ENCODE results near the gene KLLN.
"Not testable (repeated sequence)": the region's sequence is repeated elsewhere in the genome, so short reads cannot be mapped to it uniquely, and the experiment has no call there.

KLLN gene

DNA sequence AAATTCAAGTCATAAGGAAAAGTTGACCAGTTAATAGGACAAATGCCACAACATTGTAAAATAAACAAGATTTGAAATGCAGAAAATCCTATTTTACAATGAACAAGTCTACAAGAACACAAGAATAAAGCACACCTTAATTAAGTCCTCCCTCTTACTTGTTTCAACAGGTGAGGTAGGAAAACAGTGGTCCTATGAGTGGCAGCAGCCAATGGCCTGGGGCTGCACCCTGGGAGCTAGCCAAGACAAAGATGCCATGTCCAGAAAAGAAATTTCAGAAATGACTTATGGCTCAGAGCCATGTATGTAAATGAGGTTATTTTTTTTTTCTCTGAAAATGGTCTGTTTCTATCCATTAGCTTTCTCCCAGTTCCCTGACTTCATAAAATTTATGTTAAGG is 14.3 kb downstream of the KLLN start:
- TF ChIP-seq REST (IDR thresholded peaks at IDR 0.05; ENCODE audit: insufficient replicate concordance, low read depth) (no peak), GABPA (IDR thresholded peaks at IDR 0.05; ENCODE audit: low read depth) (no peak), POLR2AphosphoS5 (IDR thresholded peaks at IDR 0.05; ENCODE audit: low read depth) (no peak), SPI1 (IDR thresholded peaks at IDR 0.05; ENCODE audit: borderline replicate concordance, low read depth) (no peak)
- TF ChIP-seq, protein P1, sequence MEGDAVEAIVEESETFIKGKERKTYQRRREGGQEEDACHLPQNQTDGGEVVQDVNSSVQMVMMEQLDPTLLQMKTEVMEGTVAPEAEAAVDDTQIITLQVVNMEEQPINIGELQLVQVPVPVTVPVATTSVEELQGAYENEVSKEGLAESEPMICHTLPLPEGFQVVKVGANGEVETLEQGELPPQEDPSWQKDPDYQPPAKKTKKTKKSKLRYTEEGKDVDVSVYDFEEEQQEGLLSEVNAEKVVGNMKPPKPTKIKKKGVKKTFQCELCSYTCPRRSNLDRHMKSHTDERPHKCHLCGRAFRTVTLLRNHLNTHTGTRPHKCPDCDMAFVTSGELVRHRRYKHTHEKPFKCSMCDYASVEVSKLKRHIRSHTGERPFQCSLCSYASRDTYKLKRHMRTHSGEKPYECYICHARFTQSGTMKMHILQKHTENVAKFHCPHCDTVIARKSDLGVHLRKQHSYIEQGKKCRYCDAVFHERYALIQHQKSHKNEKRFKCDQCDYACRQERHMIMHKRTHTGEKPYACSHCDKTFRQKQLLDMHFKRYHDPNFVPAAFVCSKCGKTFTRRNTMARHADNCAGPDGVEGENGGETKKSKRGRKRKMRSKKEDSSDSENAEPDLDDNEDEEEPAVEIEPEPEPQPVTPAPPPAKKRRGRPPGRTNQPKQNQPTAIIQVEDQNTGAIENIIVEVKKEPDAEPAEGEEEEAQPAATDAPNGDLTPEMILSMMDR (IDR thresholded peaks at IDR 0.05; ENCODE audit: insufficient read depth, low read length): no peak
- DNase-seq (ENCODE audit: low read depth in 1 of 2, low spot score in 1 of 2): no peak
- H3K27me3 ChIP-seq (ENCODE audit: insufficient read depth, poor library complexity, severe bottlenecking): no peaks in the 10 kb centered on the region
- H3K27ac ChIP-seq (replicated peaks): no peak overlapping the region
- H3K4me3 ChIP-seq (replicated peaks; ENCODE audit: insufficient read depth, low read length): no peak overlapping the region

DNA sequence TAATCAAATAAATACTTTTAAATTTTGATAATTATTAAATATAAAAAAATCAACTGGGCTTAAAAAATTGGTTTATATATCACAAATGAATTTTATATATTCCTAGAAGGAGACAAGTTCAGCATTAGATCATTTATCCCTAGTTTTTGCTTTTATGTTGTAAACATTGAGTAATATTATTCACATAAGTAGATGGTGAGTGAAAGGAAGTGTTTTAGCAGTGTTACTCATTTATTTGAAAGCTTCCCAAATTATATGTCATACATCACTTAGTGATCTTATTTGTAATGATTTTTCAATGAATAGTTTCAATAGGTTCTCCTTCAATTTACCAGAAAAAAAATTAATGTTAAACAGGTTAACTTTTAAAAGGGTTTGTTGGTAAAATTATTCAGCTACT is 15.8 kb downstream of the KLLN start:
- no peak for DNase-seq (ENCODE audit: low read depth in 1 of 2, low spot score in 1 of 2)
- H3K27ac ChIP-seq (replicated peaks): no peak overlapping the region
- TF ChIP-seq REST (IDR thresholded peaks at IDR 0.05; ENCODE audit: insufficient replicate concordance, low read depth): no peak
- no peak for TF ChIP-seq GABPA (IDR thresholded peaks at IDR 0.05; ENCODE audit: low read depth)
- TF ChIP-seq, protein P1 (IDR thresholded peaks at IDR 0.05; ENCODE audit: insufficient read depth, low read length): no peak
- no peak for TF ChIP-seq SPI1 (IDR thresholded peaks at IDR 0.05; ENCODE audit: borderline replicate concordance, low read depth)
- no peak for TF ChIP-seq POLR2AphosphoS5 (IDR thresholded peaks at IDR 0.05; ENCODE audit: low read depth)
- no peaks in the 10 kb centered on the region for H3K27me3 ChIP-seq (ENCODE audit: insufficient read depth, poor library complexity, severe bottlenecking)
- no peak overlapping the region for H3K4me3 ChIP-seq (replicated peaks; ENCODE audit: insufficient read depth, low read length)

DNA sequence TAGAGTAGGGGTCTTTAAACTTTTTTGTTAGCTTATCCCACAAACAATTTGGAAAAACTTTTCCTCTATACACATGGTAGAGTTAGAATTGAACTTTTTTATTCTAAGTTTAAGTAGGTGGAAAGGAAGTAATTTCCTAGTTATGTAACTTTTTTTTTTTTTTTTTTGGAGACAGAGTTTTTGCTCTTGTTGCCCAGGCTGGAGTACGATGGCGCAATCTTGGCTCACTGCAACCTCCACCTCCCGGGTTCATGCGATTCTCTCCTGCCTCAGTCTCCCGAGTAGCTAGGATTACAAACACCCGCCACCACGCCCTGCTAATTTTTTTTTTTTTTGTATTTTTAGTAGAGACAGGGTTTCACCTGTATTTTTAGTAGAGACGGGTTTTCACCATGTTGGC is 16.6 kb downstream of the KLLN start:
- H3K27ac ChIP-seq (replicated peaks); H3K4me3 ChIP-seq (replicated peaks; ENCODE audit: insufficient read depth, low read length): not testable (repeated sequence)

GRCh38 chr10:87846023-87846422 is 17.3 kb downstream of the KLLN start:
- no peak for DNase-seq (ENCODE audit: low read depth in 1 of 2, low spot score in 1 of 2)
- Histone ChIP-seq H3K27ac (replicated peaks) (no peak overlapping the region), H3K27me3 (ENCODE audit: insufficient read depth, poor library complexity, severe bottlenecking) (no peaks in the 10 kb centered on the region), H3K4me3 (replicated peaks; ENCODE audit: insufficient read depth, low read length) (no peak overlapping the region)
- TF ChIP-seq GABPA (IDR thresholded peaks at IDR 0.05; ENCODE audit: low read depth): no peak
- no peak for TF ChIP-seq SPI1 (IDR thresholded peaks at IDR 0.05; ENCODE audit: borderline replicate concordance, low read depth)
- TF ChIP-seq REST (IDR thresholded peaks at IDR 0.05; ENCODE audit: insufficient replicate concordance, low read depth): no peak
- TF ChIP-seq POLR2AphosphoS5 (IDR thresholded peaks at IDR 0.05; ENCODE audit: low read depth): no peak
- TF ChIP-seq, protein P1 (IDR thresholded peaks at IDR 0.05; ENCODE audit: insufficient read depth, low read length): no peak

More for the DNA sequence above, 16.6 kb downstream of the KLLN start:
- not testable (repeated sequence) for H3K27me3 ChIP-seq (ENCODE audit: insufficient read depth, poor library complexity, severe bottlenecking)
- peak in 1 of 2 experiments; percentile 25 for DNase-seq (ENCODE audit: low read depth in 1 of 2, low spot score in 1 of 2)
